HepG2 (cell line): Measurements from ENCODE around the gene RARG. TPM values are rescaled to one million over a fixed set of nuclear protein-coding genes. Genes with fewer than 3 reads are reported as not detected.

Source experiments
- ATAD3A ChIP-seq: sonication (generic); formaldehyde crosslinking; IDR thresholded peaks from 2 replicates; pipeline ENCODE4 v1.4.0; 2020; ENCODE audit warnings: missing genetic modification reagents
- ERF ChIP-seq: IDR thresholded peaks from 2 replicates; pipeline ENCODE4 v1.6.1; 2018; ENCODE audit warnings: missing biosample characterization, missing genetic modification reagents
- HHEX ChIP-seq: IDR thresholded peaks from 2 replicates; pipeline ENCODE4 v1.6.1; 2016; ENCODE audit warnings: control low read depth
- KDM5B ChIP-seq: sonication (generic); formaldehyde crosslinking; IDR thresholded peaks from 2 replicates; pipeline ENCODE4 v1.4.0; 2020; ENCODE audit warnings: missing genetic modification reagents, mild to moderate bottlenecking, borderline replicate concordance
- KLF13 ChIP-seq: sonication (generic); formaldehyde crosslinking; IDR thresholded peaks from 2 replicates; pipeline ENCODE4 v1.4.0; 2020; ENCODE audit warnings: mild to moderate bottlenecking, missing genetic modification reagents
- MTERF4 ChIP-seq: sonication (generic); formaldehyde crosslinking; IDR thresholded peaks from 2 replicates; pipeline ENCODE4 v1.8.0; 2023; ENCODE audit warnings: mild to moderate bottlenecking, missing genetic modification reagents
- POGZ ChIP-seq: sonication (generic); formaldehyde crosslinking; IDR thresholded peaks from 2 replicates; pipeline ENCODE4 v1.4.0; 2020; ENCODE audit warnings: mild to moderate bottlenecking, missing genetic modification reagents
- RAD21 ChIP-seq: fragments of 450-650 bp; formaldehyde crosslinking; IDR thresholded peaks from 2 replicates; pipeline ENCODE4 v1.5.0; 2020; ENCODE audit warnings: mild to moderate bottlenecking
- SP140L ChIP-seq: sonication (generic); formaldehyde crosslinking; IDR thresholded peaks from 2 replicates; pipeline ENCODE4 v1.4.0; 2020; ENCODE audit warnings: missing genetic modification reagents, borderline replicate concordance
- TRIM24 ChIP-seq: sonication (generic); formaldehyde crosslinking; IDR thresholded peaks from 2 replicates; pipeline ENCODE4 v1.8.0; 2022; ENCODE audit warnings: mild to moderate bottlenecking, missing genetic modification reagents
- ZFP1 ChIP-seq: IDR thresholded peaks from 2 replicates; pipeline ENCODE4 v1.6.1; 2016
- ZGPAT ChIP-seq: IDR thresholded peaks from 2 replicates; pipeline ENCODE4 v1.6.1; 2016; ENCODE audit warnings: mild to moderate bottlenecking
- ZMYM3 ChIP-seq: sonication (generic); formaldehyde crosslinking; IDR thresholded peaks from 2 replicates; pipeline ENCODE4 v1.5.1; 2020; ENCODE audit warnings: mild to moderate bottlenecking, missing genetic modification reagents
- ZNF431 ChIP-seq: sonication (generic); formaldehyde crosslinking; IDR thresholded peaks from 2 replicates; pipeline ENCODE4 v1.9.0; 2022; ENCODE audit warnings: missing genetic modification reagents, low read depth, mild to moderate bottlenecking, borderline replicate concordance
- ZNF446 ChIP-seq: sonication (generic); formaldehyde crosslinking; IDR thresholded peaks from 2 replicates; pipeline ENCODE4 v1.5.0; 2020; ENCODE audit warnings: mild to moderate bottlenecking, missing genetic modification reagents
- polyA plus RNA-seq, 8 experiments: library from polyadenylated mRNA; depleted of rRNA in 3 of 8; stranded (reverse) in 7 of 8; unstranded in 1 of 8; fragments of >200 nt; fragmentation: Illumina TruSeq in 4 of 8; extraction: Trizol in 4 of 8; gene quantifications; 2 replicates each; pipeline versions ENCODE4 v1.2.1 to v1.2.3, GENCODE V29; 2011 to 2016; ENCODE audit warnings: low read depth in 4 of 8, missing spikeins in 1 of 8, mixed read lengths in 1 of 8; ENCODE audit not compliant: insufficient read depth in 1 of 8
- total RNA-seq, 5 experiments: library from RNA; depleted of rRNA; stranded (reverse); fragments of >200 nt; fragmentation: Illumina TruSeq; extraction: Trizol; gene quantifications; 2 replicates each; pipeline ENCODE4 v1.2.3, GENCODE V29; 2016; ENCODE audit warnings: low read depth in 1 of 5
- TF ChIP-seq, protein P1 (sequence below): sonication (generic); formaldehyde crosslinking; IDR thresholded peaks from 2 replicates; pipeline ENCODE4 v1.5.0; 2020; ENCODE audit warnings: missing genetic modification reagents
- TF ChIP-seq, protein P2 (sequence below): sonication (generic); formaldehyde crosslinking; IDR thresholded peaks from 2 replicates; pipeline ENCODE4 v1.4.0; 2020; ENCODE audit warnings: mild to moderate bottlenecking, missing genetic modification reagents
- TF ChIP-seq, protein P3 (sequence below): sonication (generic); formaldehyde crosslinking; IDR thresholded peaks from 2 replicates; pipeline ENCODE4 v1.4.0; 2020; ENCODE audit warnings: missing genetic modification reagents

The RARG gene
- total and polyA plus RNA-seq, 2 of the 13 experiments (the other 11 are each of a cell fraction or from before 2014, with no cell fraction given): 0.77 to 1.5 TPM

DNA sequence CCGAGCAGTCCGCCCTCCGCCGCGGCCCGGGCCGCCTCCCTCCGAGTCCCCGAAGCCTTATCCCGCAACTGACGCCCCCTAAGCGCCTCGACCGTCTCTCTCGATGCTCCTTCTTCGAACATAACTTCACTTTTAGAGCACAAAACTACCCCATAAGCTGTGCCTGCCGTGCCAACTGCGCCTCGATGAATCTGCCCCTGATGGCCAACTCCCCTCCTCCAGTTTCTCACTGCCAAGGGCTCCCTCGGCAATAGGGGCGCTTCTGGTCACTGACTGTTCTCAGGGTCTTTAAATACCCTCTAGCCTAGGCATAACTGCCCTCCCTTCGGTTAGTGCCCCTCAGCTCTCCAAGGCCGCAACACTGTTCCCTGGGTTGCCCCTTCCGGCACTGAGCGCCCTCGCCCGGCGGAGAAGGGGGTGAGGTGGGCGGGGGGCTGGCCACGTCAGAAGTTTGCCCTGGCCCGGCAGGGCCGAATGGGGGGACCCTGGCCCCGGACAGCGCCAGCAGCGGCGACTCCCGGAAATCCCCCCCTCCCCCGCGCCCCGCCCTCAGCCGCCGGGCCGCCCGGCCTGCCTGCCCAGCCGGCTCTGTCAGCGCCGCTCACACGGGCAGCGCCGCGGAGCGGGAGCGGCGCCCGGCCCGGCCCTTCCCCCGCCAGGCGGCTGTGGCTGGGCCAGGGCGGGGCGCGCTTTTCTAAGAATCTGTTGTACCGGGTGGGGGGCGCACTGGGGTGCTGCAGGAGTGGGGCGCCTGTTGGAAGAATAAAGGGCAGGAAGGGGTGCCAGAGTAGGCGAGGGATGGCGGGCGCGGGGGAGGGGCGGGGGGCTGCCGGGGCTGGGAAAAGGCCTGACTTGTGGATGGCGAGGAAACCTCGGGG is 10.6 kb downstream of the RARG start (continued):
- TF ChIP-seq MTERF4 (CRISPR knock-in tag) (no peak), ZMYM3 (no peak), ZNF431 (no peak), ZGPAT (0 out of 2 replicates have a peak, but pooled peaks have one; percentile 24), ZNF446 (CRISPR knock-in tag) (no peak), SP140L (CRISPR knock-in tag) (no peak), KLF13 (CRISPR knock-in tag) (no peak), ZFP1 (no peak), ERF (CRISPR knock-in tag) (no peak; the same call in 1 of the 2 replicates), POGZ (CRISPR knock-in tag) (0 out of 2 replicates have a peak, but pooled peaks have one; percentile 26), TRIM24 (CRISPR knock-in tag) (no peak), KDM5B (CRISPR knock-in tag) (peak; percentile 25; the same call in 1 of the 2 replicates), RAD21 (CRISPR knock-in tag) (peak; percentile 26; the same call in 1 of the 2 replicates), ATAD3A (CRISPR knock-in tag) (no peak), HHEX (CRISPR knock-in tag) (no peak)
- TF ChIP-seq, protein P1, sequence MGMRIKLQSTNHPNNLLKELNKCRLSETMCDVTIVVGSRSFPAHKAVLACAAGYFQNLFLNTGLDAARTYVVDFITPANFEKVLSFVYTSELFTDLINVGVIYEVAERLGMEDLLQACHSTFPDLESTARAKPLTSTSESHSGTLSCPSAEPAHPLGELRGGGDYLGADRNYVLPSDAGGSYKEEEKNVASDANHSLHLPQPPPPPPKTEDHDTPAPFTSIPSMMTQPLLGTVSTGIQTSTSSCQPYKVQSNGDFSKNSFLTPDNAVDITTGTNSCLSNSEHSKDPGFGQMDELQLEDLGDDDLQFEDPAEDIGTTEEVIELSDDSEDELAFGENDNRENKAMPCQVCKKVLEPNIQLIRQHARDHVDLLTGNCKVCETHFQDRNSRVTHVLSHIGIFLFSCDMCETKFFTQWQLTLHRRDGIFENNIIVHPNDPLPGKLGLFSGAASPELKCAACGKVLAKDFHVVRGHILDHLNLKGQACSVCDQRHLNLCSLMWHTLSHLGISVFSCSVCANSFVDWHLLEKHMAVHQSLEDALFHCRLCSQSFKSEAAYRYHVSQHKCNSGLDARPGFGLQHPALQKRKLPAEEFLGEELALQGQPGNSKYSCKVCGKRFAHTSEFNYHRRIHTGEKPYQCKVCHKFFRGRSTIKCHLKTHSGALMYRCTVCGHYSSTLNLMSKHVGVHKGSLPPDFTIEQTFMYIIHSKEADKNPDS (CRISPR knock-in tag): no peak
- TF ChIP-seq, protein P2, sequence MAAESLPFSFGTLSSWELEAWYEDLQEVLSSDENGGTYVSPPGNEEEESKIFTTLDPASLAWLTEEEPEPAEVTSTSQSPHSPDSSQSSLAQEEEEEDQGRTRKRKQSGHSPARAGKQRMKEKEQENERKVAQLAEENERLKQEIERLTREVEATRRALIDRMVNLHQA (CRISPR knock-in tag): no peak
- TF ChIP-seq, protein P3, sequence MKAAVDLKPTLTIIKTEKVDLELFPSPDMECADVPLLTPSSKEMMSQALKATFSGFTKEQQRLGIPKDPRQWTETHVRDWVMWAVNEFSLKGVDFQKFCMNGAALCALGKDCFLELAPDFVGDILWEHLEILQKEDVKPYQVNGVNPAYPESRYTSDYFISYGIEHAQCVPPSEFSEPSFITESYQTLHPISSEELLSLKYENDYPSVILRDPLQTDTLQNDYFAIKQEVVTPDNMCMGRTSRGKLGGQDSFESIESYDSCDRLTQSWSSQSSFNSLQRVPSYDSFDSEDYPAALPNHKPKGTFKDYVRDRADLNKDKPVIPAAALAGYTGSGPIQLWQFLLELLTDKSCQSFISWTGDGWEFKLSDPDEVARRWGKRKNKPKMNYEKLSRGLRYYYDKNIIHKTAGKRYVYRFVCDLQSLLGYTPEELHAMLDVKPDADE: no peak
